B cell (primary cell): Measurements from ENCODE around the gene CHTF8. TPM values are rescaled to one million over a fixed set of nuclear protein-coding genes. Genes with fewer than 3 reads are reported as not detected.

Source experiments
- ATAC-seq: fragments of 200-7000 bp; cut with Tn5 transposase; one replicate; pipeline ENCODE4 v1.10.0; 2021; ENCODE audit warnings: low read depth, mild to moderate bottlenecking, moderate number of reproducible peaks, moderate library complexity
- CTCF ChIA-PET: fragments of 350-600 bp; sonication (Branson Sonifier 250); formaldehyde crosslinking; loops from one replicate; lab custom pipeline; 2021; ENCODE audit warnings: antibody characterized with exemption, inconsistent platforms; lab: Charles Lee
- POLR2A ChIA-PET: fragments of 350-600 bp; sonication (Branson Sonifier 250); formaldehyde crosslinking; loops from one replicate; lab custom pipeline; 2021; ENCODE audit warnings: antibody characterized with exemption; lab: Charles Lee
- DNase-seq: peaks from one replicate; pipeline ENCODE4 v3.0.0; 2013
- H2AFZ ChIP-seq: 2 replicates; pipeline ENCODE4 v1.6.1; 2012; ENCODE audit warnings: mild to moderate bottlenecking, low read depth, low read length; ENCODE audit not compliant: insufficient read depth, poor library complexity, severe bottlenecking
- H3K27ac ChIP-seq, 2 donors: 1 replicate in 1 of 2; 2 replicates in 1 of 2; pipeline ENCODE4 v1.5.1; 2012 to 2013; ENCODE audit warnings: low read length in 2 of 2, mild to moderate bottlenecking in 2 of 2, moderate library complexity in 1 of 2
- H3K27me3 ChIP-seq, 4 experiments: fragments of 200-600 bp in 1 of 4; sonication (generic) in 1 of 4; replicated peaks in 1 of 4; 1 replicate in 2 of 4; 2 replicates in 2 of 4; pipeline versions ENCODE4 v1.6.1 to v1.7.0; 2013 to 2016; ENCODE audit warnings: low read length in 3 of 4, mild to moderate bottlenecking in 2 of 4, mixed read lengths in 1 of 4, moderate library complexity in 1 of 4; ENCODE audit not compliant: insufficient read depth in 4 of 4, control insufficient read depth in 3 of 4; ENCODE audit errors: control extremely low read depth in 1 of 4
- H3K36me3 ChIP-seq, 2 experiments: replicated peaks in 1 of 2; 1 replicate in 1 of 2; 2 replicates in 1 of 2; pipeline versions ENCODE4 v1.6.1 to v1.7.1; 2013; ENCODE audit warnings: low read length in 1 of 2; ENCODE audit not compliant: insufficient read depth in 2 of 2, control insufficient read depth in 1 of 2; ENCODE audit errors: control extremely low read depth in 1 of 2, extremely low read depth in 1 of 2
- H3K4me1 ChIP-seq, 2 donors: fragments of 200-600 bp in 1 of 2; sonication (generic) in 1 of 2; 1 replicate in 1 of 2; 2 replicates in 1 of 2; pipeline versions ENCODE4 v1.5.1 to v1.6.1; 2013 to 2017; ENCODE audit warnings: low read length in 2 of 2; ENCODE audit not compliant: control insufficient read depth in 2 of 2, insufficient read depth in 2 of 2
- H3K4me2 ChIP-seq: replicated peaks from 2 replicates; pipeline ENCODE3; 2012; ENCODE audit warnings: mild to moderate bottlenecking, low read depth, low read length; ENCODE audit not compliant: poor library complexity, severe bottlenecking
- H3K4me3 ChIP-seq, 5 experiments: fragments of 200-600 bp in 1 of 5; sonication (generic) in 1 of 5; 1 replicate in 3 of 5; 2 replicates in 2 of 5; pipeline versions ENCODE4 v1.5.1 to v1.7.0; 2011 to 2016; ENCODE audit warnings: low read length in 4 of 5, mild to moderate bottlenecking in 4 of 5, low read depth in 2 of 5, control low read depth in 1 of 5, moderate library complexity in 1 of 5; ENCODE audit not compliant: insufficient read depth in 1 of 5; ENCODE audit errors: control extremely low read depth in 1 of 5, extremely low read depth in 1 of 5
- H3K79me2 ChIP-seq: fragments of 200-600 bp; sonication (generic); one replicate; pipeline ENCODE4 v1.6.0; 2016; ENCODE audit warnings: low read length; ENCODE audit not compliant: control insufficient read depth, insufficient read depth
- H3K9ac ChIP-seq: fragments of 200-600 bp; sonication (generic); 2 replicates; pipeline ENCODE4 v1.6.1; 2017; ENCODE audit warnings: mild to moderate bottlenecking, low read length, moderate library complexity
- H3K9me3 ChIP-seq, 3 donors: one replicate each; pipeline versions ENCODE4 v1.6.1 to v1.7.1; 2013; ENCODE audit warnings: low read length in 2 of 3; ENCODE audit not compliant: control insufficient read depth in 2 of 3, insufficient read depth in 1 of 3; ENCODE audit errors: control extremely low read depth in 1 of 3
- H4K20me1 ChIP-seq: 2 replicates; pipeline ENCODE4 v1.6.0; 2012; ENCODE audit warnings: mild to moderate bottlenecking, low read length; ENCODE audit not compliant: insufficient read depth, control insufficient read depth, poor library complexity, severe bottlenecking
- H3K27ac Mint-ChIP-seq: one replicate; pipeline ENCODE4 v1.8.0; 2021; ENCODE audit warnings: mixed read lengths
- H3K27me3 Mint-ChIP-seq: one replicate; pipeline ENCODE4 v1.8.0; 2021; ENCODE audit warnings: mixed read lengths
- H3K4me1 Mint-ChIP-seq: one replicate; pipeline ENCODE4 v1.8.0; 2021; ENCODE audit warnings: mixed read lengths
- H3K4me3 Mint-ChIP-seq: one replicate; pipeline ENCODE4 v1.8.0; 2021; ENCODE audit warnings: mixed read lengths
- H3K9me3 Mint-ChIP-seq: one replicate; pipeline ENCODE4 v1.8.0; 2022; ENCODE audit warnings: mixed read lengths; ENCODE audit not compliant: insufficient read depth
- CTCF ChIP-seq: fragments of 200-600 bp; IDR thresholded peaks from one replicate; pipeline ENCODE4 v1.8.0; 2022; ENCODE audit warnings: antibody characterized with exemption, mild to moderate bottlenecking
- EZH2 ChIP-seq: IDR thresholded peaks from 2 replicates; pipeline ENCODE4 v1.6.1; 2012; ENCODE audit warnings: borderline replicate concordance, low read depth, mild to moderate bottlenecking, moderate library complexity, low read length; ENCODE audit not compliant: insufficient read depth, poor library complexity, severe bottlenecking
- WGBS: methylation state at CpG from one replicate; pipeline ENCODE4 v1.1.5; 2013; ENCODE audit warnings: missing lambda C conversion rate; ENCODE audit not compliant: insufficient coverage; 5-methylcytosine and 5-hydroxymethylcytosine counted together
- intact Hi-C: fragments of 100-400 bp; cut with micrococcal nuclease; formaldehyde crosslinking; loops from one replicate; pipeline ENCODE4 v1.10.0; 2022
- polyA plus RNA-seq: library from polyadenylated mRNA; depleted of rRNA; stranded (reverse); fragments of >200 nt; gene quantifications from 2 replicates; pipeline ENCODE4 v1.2.3, GENCODE V29; 2012
- total RNA-seq, 2 donors: library from RNA; stranded (reverse); fragments of 120-200 nt in 1 of 2; gene quantifications; 1 replicate in 1 of 2; 2 replicates in 1 of 2; pipeline versions ENCODE4 v1.2.3 to v1.2.4, GENCODE V29; 2013 to 2022

The CHTF8 gene
- total and polyA plus RNA-seq, 2 donors (not counting 1 experiment from before 2014, with no cell fraction given) = 65.0 to 112 TPM

DNA sequence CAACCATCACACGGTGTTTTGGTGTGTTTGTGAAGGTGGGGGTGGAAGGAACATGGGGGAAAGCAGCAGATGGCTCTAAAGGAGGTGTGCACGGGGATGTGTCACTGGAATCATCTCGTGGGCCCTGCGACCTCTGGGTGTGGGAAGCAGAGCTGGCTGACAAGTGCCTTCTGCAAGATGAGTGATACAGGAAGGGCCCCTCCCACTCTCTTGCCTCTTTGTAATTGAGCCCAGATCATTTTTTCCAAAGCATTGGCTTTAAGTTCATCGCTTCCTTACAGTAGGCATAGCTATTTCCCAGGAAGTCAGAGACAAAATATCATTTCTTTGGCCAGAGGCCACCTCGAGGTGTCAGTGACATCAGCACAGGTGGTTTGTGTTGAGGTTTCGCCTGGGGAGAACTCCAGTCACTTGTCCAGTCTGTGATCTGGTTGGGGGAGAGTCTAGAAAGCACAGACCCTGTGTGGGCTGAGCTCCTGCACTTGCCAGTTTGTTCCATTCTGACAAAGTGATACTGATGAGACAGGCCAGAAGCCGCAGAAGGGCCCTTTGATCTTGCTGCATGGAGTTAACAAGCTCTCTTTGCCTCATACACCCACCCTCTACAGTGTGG, 33.9 kb upstream of the CHTF8 start:
- Histone ChIP-seq H3K27ac (no peak overlapping the region), H3K4me3 (no peak overlapping the region), H3K27me3 (no peaks in the 10 kb centered on the region), H3K79me2 (no peaks in the 10 kb centered on the region), H3K4me2 (no peak overlapping the region), H3K4me1 (peaks cover 6% of the 10 kb centered on the region in 2 donors), H3K9ac (no peak overlapping the region), H3K9me3 (no peaks in the 10 kb centered on the region), H3K36me3 (peaks cover 3 to 46% of the 10 kb centered on the region in 2 experiments), H2AFZ (no peak overlapping the region), H4K20me1 (no peaks in the 10 kb centered on the region)
- no peak overlapping the region for H3K27ac Mint-ChIP-seq
- intact Hi-C loops = no loop called here
- ATAC-seq (no peak), DNase-seq (no peak)
- H3K4me3 Mint-ChIP-seq = no peak overlapping the region
- POLR2A ChIA-PET = no interaction called here
- CTCF ChIA-PET = interaction anchor here (0.8 to 1.8 kb wide), 2 partner anchors 14 to 17 kb away, joined by 3 to 4 read pairs; no protein-coding TSS in a partner anchor
- no peaks in the 10 kb centered on the region for H3K9me3 Mint-ChIP-seq
- TF ChIP-seq EZH2 (no peak), CTCF (no peak)
- H3K4me1 Mint-ChIP-seq = peaks cover 13% of the 10 kb centered on the region
- 89% methylated on average over 6 of the region's 8 CpGs for WGBS
- no peaks in the 10 kb centered on the region for H3K27me3 Mint-ChIP-seq

GRCh38 chr16:69165584-69165983, 33.2 kb upstream of the CHTF8 start:
- WGBS = 100% methylated on average over 5 of the region's 6 CpGs
- no peak overlapping the region for H2AFZ ChIP-seq
- ATAC-seq = no peak
- DNase-seq = no peak
- no peaks in the 10 kb centered on the region for H3K9me3 Mint-ChIP-seq
- H3K27ac ChIP-seq = no peak overlapping the region
- H3K4me3 Mint-ChIP-seq = no peak overlapping the region
- no peak overlapping the region for H3K4me3 ChIP-seq
- H3K36me3 ChIP-seq = peaks cover 3 to 52% of the 10 kb centered on the region in 2 experiments
- no peaks in the 10 kb centered on the region for H3K27me3 ChIP-seq
- no peaks in the 10 kb centered on the region for H3K9me3 ChIP-seq
- no peaks in the 10 kb centered on the region for H3K27me3 Mint-ChIP-seq
- ChIA-PET CTCF (interaction anchor here (0.7 to 1.8 kb wide), 2 partner anchors 13 to 56 kb away, joined by 3 to 4 read pairs; no protein-coding TSS in a partner anchor), POLR2A (no interaction called here)
- H3K4me1 Mint-ChIP-seq = peaks cover 6% of the 10 kb centered on the region
- TF ChIP-seq EZH2 (no peak), CTCF (no peak)
- H3K9ac ChIP-seq = no peak overlapping the region
- H4K20me1 ChIP-seq = no peaks in the 10 kb centered on the region
- H3K79me2 ChIP-seq = no peaks in the 10 kb centered on the region
- intact Hi-C loops = no loop called here
- H3K27ac Mint-ChIP-seq = no peak overlapping the region
- H3K4me2 ChIP-seq = no peak overlapping the region
- no peaks in the 10 kb centered on the region for H3K4me1 ChIP-seq
